Measurements from ENCODE around the gene DTNA. TPM values are rescaled to one million over a fixed set of nuclear protein-coding genes. Genes with fewer than 3 reads are reported as not detected.
"Not testable (repeated sequence)": the region's sequence is repeated elsewhere in the genome, so short reads cannot be mapped to it uniquely, and the experiment has no call there.

The DTNA gene
- total and polyA plus RNA-seq, 2 donors from 2014 or later = 6.2 to 22.3 TPM

DNA sequence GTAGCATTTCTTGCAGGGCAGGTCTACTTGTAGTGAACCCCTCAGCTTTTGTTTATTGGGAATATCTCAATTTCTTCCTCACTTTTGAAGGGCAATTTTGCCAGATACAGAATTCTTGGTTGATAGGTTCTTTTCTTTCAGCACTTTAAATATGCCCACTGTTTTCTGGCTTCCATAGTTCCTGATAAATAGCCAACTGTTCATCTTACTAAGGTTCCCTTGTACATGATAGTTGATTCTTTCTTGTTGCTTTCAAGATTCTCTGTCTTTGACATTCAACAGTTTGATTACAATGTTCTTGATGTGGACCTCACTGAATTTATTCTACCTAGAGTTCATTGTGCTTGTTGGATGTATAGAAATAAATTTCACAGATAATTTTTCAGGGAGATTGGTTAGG, 183.1 kb downstream of the DTNA start:
- no peaks in the 10 kb centered on the region for H3K36me3 ChIP-seq (ENCODE audit: control insufficient read depth in 2 of 3, insufficient read depth in 3 of 3, low read length in 3 of 3)
- no peaks in the 10 kb centered on the region for H3K4me1 ChIP-seq (ENCODE audit: control insufficient read depth in 2 of 3, insufficient read depth in 2 of 3, low read depth in 1 of 3, low read length in 3 of 3)
- no peaks in the 10 kb centered on the region for H3K27me3 ChIP-seq (ENCODE audit: control insufficient read depth, insufficient read depth, low read length)
- TF ChIP-seq, protein P1, sequence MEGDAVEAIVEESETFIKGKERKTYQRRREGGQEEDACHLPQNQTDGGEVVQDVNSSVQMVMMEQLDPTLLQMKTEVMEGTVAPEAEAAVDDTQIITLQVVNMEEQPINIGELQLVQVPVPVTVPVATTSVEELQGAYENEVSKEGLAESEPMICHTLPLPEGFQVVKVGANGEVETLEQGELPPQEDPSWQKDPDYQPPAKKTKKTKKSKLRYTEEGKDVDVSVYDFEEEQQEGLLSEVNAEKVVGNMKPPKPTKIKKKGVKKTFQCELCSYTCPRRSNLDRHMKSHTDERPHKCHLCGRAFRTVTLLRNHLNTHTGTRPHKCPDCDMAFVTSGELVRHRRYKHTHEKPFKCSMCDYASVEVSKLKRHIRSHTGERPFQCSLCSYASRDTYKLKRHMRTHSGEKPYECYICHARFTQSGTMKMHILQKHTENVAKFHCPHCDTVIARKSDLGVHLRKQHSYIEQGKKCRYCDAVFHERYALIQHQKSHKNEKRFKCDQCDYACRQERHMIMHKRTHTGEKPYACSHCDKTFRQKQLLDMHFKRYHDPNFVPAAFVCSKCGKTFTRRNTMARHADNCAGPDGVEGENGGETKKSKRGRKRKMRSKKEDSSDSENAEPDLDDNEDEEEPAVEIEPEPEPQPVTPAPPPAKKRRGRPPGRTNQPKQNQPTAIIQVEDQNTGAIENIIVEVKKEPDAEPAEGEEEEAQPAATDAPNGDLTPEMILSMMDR (IDR thresholded peaks at IDR 0.05; ENCODE audit: borderline replicate concordance, extremely low read depth, insufficient read depth) = no peak
- H3K9me3 ChIP-seq (ENCODE audit: control insufficient read depth in 2 of 3, insufficient read depth in 1 of 3, low read length in 3 of 3) = no peaks in the 10 kb centered on the region
- H3K4me3 ChIP-seq (ENCODE audit: low read length in 3 of 3) = no peak overlapping the region
- DNase-seq (no peak), FAIRE-seq (no peak)
- intact Hi-C loops (cut with DNase I) = no loop called here
- H3K9ac ChIP-seq (ENCODE audit: low read length in 3 of 3) = no peak overlapping the region
- H3K27ac ChIP-seq (ENCODE audit: low read depth in 2 of 2, low read length in 2 of 2) = no peak overlapping the region

DNA sequence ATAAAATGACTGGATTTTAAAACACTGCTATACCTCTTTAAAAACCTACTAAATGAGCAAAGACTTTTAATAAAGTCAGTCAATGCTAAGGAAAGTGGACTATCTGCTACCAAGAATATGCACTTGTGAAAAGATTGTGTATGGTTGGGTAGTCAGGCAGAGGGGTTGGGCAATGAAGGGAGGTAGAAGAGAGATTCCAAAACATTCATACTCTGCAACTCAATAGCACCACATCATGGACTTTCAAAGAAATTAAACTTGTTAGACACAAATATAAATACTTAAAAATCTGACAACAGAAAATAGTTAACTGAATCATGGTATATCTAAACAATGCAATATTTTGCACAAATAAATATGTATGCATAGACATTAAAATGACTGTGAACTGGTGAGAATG, 191.2 kb downstream of the DTNA start:
- Histone ChIP-seq H3K9me3 (ENCODE audit: control insufficient read depth in 2 of 3, insufficient read depth in 1 of 3, low read length in 3 of 3) (no peaks in the 10 kb centered on the region), H3K9ac (ENCODE audit: low read length in 3 of 3) (no peak overlapping the region), H3K4me1 (ENCODE audit: control insufficient read depth in 2 of 3, insufficient read depth in 2 of 3, low read depth in 1 of 3, low read length in 3 of 3) (no peaks in the 10 kb centered on the region), H3K27me3 (ENCODE audit: control insufficient read depth, insufficient read depth, low read length) (no peaks in the 10 kb centered on the region), H3K36me3 (ENCODE audit: control insufficient read depth in 2 of 3, insufficient read depth in 3 of 3, low read length in 3 of 3) (no peaks in the 10 kb centered on the region), H3K4me3 (ENCODE audit: low read length in 3 of 3) (no peak overlapping the region), H3K27ac (ENCODE audit: low read depth in 2 of 2, low read length in 2 of 2) (no peak overlapping the region)
- TF ChIP-seq, protein P1 (IDR thresholded peaks at IDR 0.05; ENCODE audit: borderline replicate concordance, extremely low read depth, insufficient read depth) = no peak
- FAIRE-seq (no peak), DNase-seq (no peak)
- intact Hi-C loops (cut with DNase I) = no loop called here

DNA sequence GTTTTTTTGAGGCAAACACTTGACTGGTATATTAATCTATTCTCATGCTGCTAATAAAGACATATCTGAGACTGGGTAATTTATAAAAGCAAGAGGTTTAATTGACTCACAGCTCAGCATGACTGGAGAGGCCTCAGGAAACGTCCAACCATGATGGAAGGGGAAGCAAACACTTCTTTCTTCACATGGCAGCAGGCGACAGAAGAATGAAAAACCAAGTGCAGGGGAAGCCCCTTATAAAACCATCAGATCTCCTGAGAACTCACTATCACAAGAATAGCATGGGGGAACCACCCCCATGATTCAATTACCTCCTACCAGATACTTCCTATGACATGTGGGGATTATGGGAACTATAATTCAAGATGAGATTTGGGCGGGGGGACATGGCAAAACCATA, 194.9 kb downstream of the DTNA start:
- Histone ChIP-seq H3K4me3 (ENCODE audit: low read length in 3 of 3) (no peak overlapping the region), H3K4me1 (ENCODE audit: control insufficient read depth in 2 of 3, insufficient read depth in 2 of 3, low read depth in 1 of 3, low read length in 3 of 3) (no peaks in the 10 kb centered on the region), H3K9ac (ENCODE audit: low read length in 3 of 3) (no peak overlapping the region), H3K36me3 (ENCODE audit: control insufficient read depth in 2 of 3, insufficient read depth in 3 of 3, low read length in 3 of 3) (no peaks in the 10 kb centered on the region), H3K9me3 (ENCODE audit: control insufficient read depth in 2 of 3, insufficient read depth in 1 of 3, low read length in 3 of 3) (no peaks in the 10 kb centered on the region), H3K27me3 (ENCODE audit: control insufficient read depth, insufficient read depth, low read length) (no peaks in the 10 kb centered on the region), H3K27ac (ENCODE audit: low read depth in 2 of 2, low read length in 2 of 2) (no peak overlapping the region)
- intact Hi-C loops (cut with DNase I) = no loop called here
- no peak for DNase-seq
- FAIRE-seq = no peak
- TF ChIP-seq, protein P1 (IDR thresholded peaks at IDR 0.05; ENCODE audit: borderline replicate concordance, extremely low read depth, insufficient read depth) = no peak

DNA sequence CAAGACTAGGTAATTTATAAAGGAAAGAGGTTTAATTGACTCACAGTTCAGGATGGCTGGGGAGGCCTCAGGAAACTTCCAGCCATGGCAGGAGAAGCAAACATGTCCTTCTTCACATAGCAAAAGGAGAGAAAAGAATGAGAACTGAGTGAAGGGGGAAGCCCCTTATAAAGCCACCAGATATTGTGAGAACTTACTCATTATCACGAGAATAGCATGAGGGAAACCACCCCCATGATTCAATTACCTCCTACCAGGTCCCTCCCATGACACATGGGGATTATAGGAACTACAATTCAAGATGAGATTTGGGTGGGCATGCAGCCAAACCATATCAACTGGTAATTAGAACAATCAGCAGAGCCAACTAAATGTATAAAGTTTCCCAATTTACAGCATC, 196.9 kb downstream of the DTNA start:
- H3K9ac ChIP-seq (ENCODE audit: low read length in 3 of 3); H3K27ac ChIP-seq (ENCODE audit: low read depth in 2 of 2, low read length in 2 of 2); H3K4me3 ChIP-seq (ENCODE audit: low read length in 3 of 3); H3K27me3 ChIP-seq (ENCODE audit: control insufficient read depth, insufficient read depth, low read length); H3K36me3 ChIP-seq (ENCODE audit: control insufficient read depth in 2 of 3, insufficient read depth in 3 of 3, low read length in 3 of 3); intact Hi-C loops (cut with DNase I); FAIRE-seq; H3K9me3 ChIP-seq (ENCODE audit: control insufficient read depth in 2 of 3, insufficient read depth in 1 of 3, low read length in 3 of 3); DNase-seq; H3K4me1 ChIP-seq (ENCODE audit: control insufficient read depth in 2 of 3, insufficient read depth in 2 of 3, low read depth in 1 of 3, low read length in 3 of 3): not testable (repeated sequence)
